Heart right ventricle (tissue), 16 donors: ENCODE measurements around the gene NXPH3. TPM values are rescaled to one million over a fixed set of nuclear protein-coding genes. Genes with fewer than 3 reads are reported as not detected.
A peak's percentile ranks its signal among the peaks of the same experiment; 100 is the strongest.

Experiments
- ATAC-seq, 8 donors: fragments of 200-7000 bp; cut with Tn5 transposase; one replicate each; pipeline ENCODE4 v1.9.1; 2020; ENCODE audit warnings: mild to moderate bottlenecking in 8 of 8, moderate library complexity in 8 of 8, moderate number of reproducible peaks in 1 of 8
- DNase-seq, 2 donors: peaks; one replicate each; pipeline ENCODE4 v3.0.0-alpha.2; 2020
- H3K27ac ChIP-seq, 10 donors: fragments of 200-600 bp; sonication (generic) in 2 of 10; one replicate each; pipeline versions ENCODE4 v1.5.0 to v1.8.0; 2020 to 2022; ENCODE audit warnings: mild to moderate bottlenecking in 3 of 10
- H3K27me3 ChIP-seq, 7 donors: fragments of 200-600 bp; one replicate each; pipeline ENCODE4 v1.8.0; 2021 to 2022; ENCODE audit warnings: mild to moderate bottlenecking in 2 of 7
- H3K36me3 ChIP-seq, 9 donors: fragments of 200-600 bp; sonication (generic) in 1 of 9; one replicate each; pipeline versions ENCODE4 v1.5.0 to v1.8.0; 2020 to 2022; ENCODE audit warnings: mild to moderate bottlenecking in 2 of 9
- H3K4me1 ChIP-seq, 9 donors: fragments of 200-600 bp; sonication (generic) in 1 of 9; one replicate each; pipeline versions ENCODE4 v1.5.0 to v1.8.0; 2020 to 2022; ENCODE audit warnings: mild to moderate bottlenecking in 4 of 9
- H3K4me3 ChIP-seq, 10 donors: fragments of 200-600 bp; sonication (generic) in 2 of 10; one replicate each; pipeline versions ENCODE4 v1.5.0 to v1.8.0; 2020 to 2022; ENCODE audit warnings: mild to moderate bottlenecking in 7 of 10, moderate library complexity in 2 of 10
- H3K9me3 ChIP-seq, 11 donors: fragments of 200-600 bp in 10 of 11; sonication (generic) in 2 of 11; one replicate each; pipeline versions ENCODE4 v1.5.0 to v1.8.0; 2013 to 2022; ENCODE audit warnings: mild to moderate bottlenecking in 2 of 11, control low read depth in 1 of 11, moderate library complexity in 1 of 11
- CTCF ChIP-seq, 9 donors: fragments of 200-600 bp; sonication (generic) in 2 of 9; IDR thresholded peaks; one replicate each; pipeline versions ENCODE4 v1.5.0 to v1.8.0; 2021 to 2022; ENCODE audit warnings: antibody characterized with exemption in 9 of 9, mild to moderate bottlenecking in 5 of 9, moderate library complexity in 1 of 9
- WGBS, 2 donors: extraction: QIAGEN DNeasy Blood & Tissue Kit; methylation state at CpG; one replicate each; pipeline ENCODE4 v1.1.7; 2013; ENCODE audit warnings: inconsistent platforms in 1 of 2; 5-methylcytosine and 5-hydroxymethylcytosine counted together
- intact Hi-C, 10 donors: fragments of 100-400 bp; cut with DNase I; formaldehyde crosslinking; loops; one replicate each; pipeline versions ENCODE4 v1.11.1 to v1.14.2; 2022
- polyA plus RNA-seq, 2 donors: library from polyadenylated mRNA; stranded (reverse); fragments of 200-250 nt; gene quantifications; one replicate each; pipeline ENCODE4 v1.2.3, GENCODE V29; 2013
- total RNA-seq, 10 donors: library from RNA; stranded (reverse); fragmentation: NEBNext Ultra II Directional in 3 of 10; extraction: Animal tissue kit (Norgen Biotek cat#: 25700) in 3 of 10; gene quantifications; one replicate each; pipeline versions ENCODE4 v1.2.1 to v1.2.4, GENCODE V29; 2021 to 2023
- donor health status: Arrhythmogenic right ventricular cardiomyopathy.
- donor health status: ischemic (EF 13 %, LVEDD 7.1; RV severe dilation, severe dysfunction).
- donor health status: healthy with polysubstance abuse.
- donor health status: DM: no; HTN: yes; CAD: no.
- donor health status: DM: no; HTN: no; CAD: no.
- donor health status: ischemic (EF 25% LVEDD 6.9; RV normal size, moderate dysfunction).
- donor health status: ischemic (EF 25% LVEDD 5.7; RV mildly dilated, moderate dysfunction).
- donor health status: healthy.
- donor health status: DM: yes; HTN: yes; CAD: no.
- donor health status: Ischemic cardiomyopathy.
- donor health status: ischemic (EF 35%, LVEDD 5.7; RV mildly dilated, moderate dysfunction).
- donor health status: nonischemic (EF 11% LVEDD 7.7; RV severe dilation, severe dysfunction).
- donor health status: DM: yes; HTN: yes; CAD: no.
- donor health status: PGD.
- donor health status: ischemic (EF 29% LVEDD 5.4; RV normal size, mild dysfunction).
- donor health status: nonischemic (EF 23%, LVEDD 6.1; RV moderate dilation, normal function).

Gene NXPH3
- total and polyA plus RNA-seq, 12 donors, result 2.2 to 5.9 (median 3.2) TPM

DNA sequence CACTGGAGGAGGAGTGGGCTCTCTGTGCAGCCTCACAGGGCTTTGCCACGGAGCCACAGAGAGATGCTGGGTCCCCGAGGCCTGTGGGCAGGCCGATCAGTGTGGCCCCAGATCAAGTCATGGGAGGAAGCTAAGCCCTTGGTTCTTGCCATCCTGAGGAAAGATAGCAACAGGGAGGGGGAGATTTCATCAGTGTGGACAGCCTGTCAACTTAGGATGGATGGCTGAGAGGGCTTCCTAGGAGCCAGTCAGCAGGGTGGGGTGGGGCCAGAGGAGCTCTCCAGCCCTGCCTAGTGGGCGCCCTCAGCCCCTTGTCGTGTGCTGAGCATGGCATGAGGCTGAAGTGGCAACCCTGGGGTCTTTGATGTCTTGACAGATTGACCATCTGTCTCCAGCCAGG, 3.9 kb downstream of the NXPH3 start:
- intact Hi-C loops, result loop anchor here in 6 of 10 donors (5.0 to 10.0 kb wide), 4 partner anchors 33 to 275 kb away; no protein-coding TSS in a partner anchor
- H3K4me1 ChIP-seq, result peaks cover 6 to 54% (median 22%) of the 10 kb centered on the region in 9 donors
- TF ChIP-seq CTCF (IDR thresholded peaks at IDR 0.05), result no peak
- H3K36me3 ChIP-seq, result peaks cover 0 to 11% (median 0%) of the 10 kb centered on the region in 9 donors
- no peak overlapping the region for H3K27ac ChIP-seq
- H3K4me3 ChIP-seq, result no peak overlapping the region
- no peak for DNase-seq
- WGBS, 2 donors, result 90 to 94% methylated on average over 5 of the region's 5 CpGs
- H3K27me3 ChIP-seq, result peaks cover 0 to 40% (median 0%) of the 10 kb centered on the region in 7 donors
- no peaks in the 10 kb centered on the region for H3K9me3 ChIP-seq
- no peak for ATAC-seq

GRCh38 chr17:49580055-49580721, 4.5 kb downstream of the NXPH3 start:
- H3K36me3 ChIP-seq, result peaks cover 0 to 11% (median 0%) of the 10 kb centered on the region in 9 donors
- no peak overlapping the region for H3K27ac ChIP-seq
- peaks cover 6 to 47% (median 19%) of the 10 kb centered on the region in 9 donors for H3K4me1 ChIP-seq
- 91 to 92% methylated on average over 21 of the region's 21 CpGs for WGBS, 2 donors
- TF ChIP-seq CTCF (IDR thresholded peaks at IDR 0.05), result no peak
- ATAC-seq (no peak), DNase-seq (no peak)
- H3K9me3 ChIP-seq, result no peaks in the 10 kb centered on the region
- intact Hi-C loops, result loop anchor here in 1 of 10 donors (5.0 kb wide), 1 partner anchor 102 kb away; no protein-coding TSS in a partner anchor
- peaks cover 0 to 34% (median 0%) of the 10 kb centered on the region in 7 donors for H3K27me3 ChIP-seq
- no peak overlapping the region for H3K4me3 ChIP-seq

GRCh38 chr17:49580981-49581647, 5.4 kb downstream of the NXPH3 start:
- intact Hi-C loops, result loop anchor here in 1 of 10 donors (5.0 kb wide), 1 partner anchor 101 kb away; no protein-coding TSS in a partner anchor
- Histone ChIP-seq H3K4me1 (peaks cover 3 to 41% (median 13%) of the 10 kb centered on the region in 9 donors), H3K9me3 (no peaks in the 10 kb centered on the region), H3K36me3 (peaks cover 0 to 11% (median 0%) of the 10 kb centered on the region in 9 donors), H3K27me3 (peaks cover 0 to 24% (median 0%) of the 10 kb centered on the region in 7 donors), H3K4me3 (no peak overlapping the region), H3K27ac (peak overlapping the region in 1 of 10 donors; percentile 27)
- DNase-seq, result no peak
- WGBS, 2 donors, result 83 to 88% methylated on average over 12 of the region's 12 CpGs
- ATAC-seq, result no peak
- TF ChIP-seq CTCF (IDR thresholded peaks at IDR 0.05), result no peak

GRCh38 chr17:49581648-49581998, 6.0 kb downstream of the NXPH3 start:
- DNase-seq (no peak), ATAC-seq (no peak)
- Histone ChIP-seq H3K4me1 (peaks cover 3 to 39% (median 11%) of the 10 kb centered on the region in 9 donors), H3K27me3 (peaks cover 0 to 19% (median 0%) of the 10 kb centered on the region in 7 donors), H3K27ac (peak overlapping the region in 1 of 10 donors; percentile 27), H3K4me3 (no peak overlapping the region), H3K36me3 (peaks cover 0 to 11% (median 0%) of the 10 kb centered on the region in 9 donors), H3K9me3 (no peaks in the 10 kb centered on the region)
- TF ChIP-seq CTCF (IDR thresholded peaks at IDR 0.05), result no peak
- intact Hi-C loops, result loop anchor here in 1 of 10 donors (5.0 kb wide), 1 partner anchor 101 kb away; no protein-coding TSS in a partner anchor
- WGBS, 2 donors, result 69 to 72% methylated on average over 6 of the region's 6 CpGs
